Endodermal cell (in vitro differentiated cells): ENCODE data around the gene UEVLD. TPM values are rescaled to one million over a fixed set of nuclear protein-coding genes. Genes with fewer than 3 reads are reported as not detected.

Experiments
- DNase-seq: peaks from one replicate; pipeline ENCODE4 v3.0.0-alpha.2; 2017
- H3K27ac ChIP-seq: 2 replicates; pipeline ENCODE4 v1.5.1; 2013; ENCODE audit warnings: mild to moderate bottlenecking, low read depth, low read length, moderate library complexity
- H3K27me3 ChIP-seq: 2 replicates; pipeline ENCODE4 v1.6.1; 2013; ENCODE audit warnings: mild to moderate bottlenecking, low read length, moderate library complexity; ENCODE audit not compliant: insufficient read depth, control insufficient read depth, poor library complexity, severe bottlenecking
- H3K36me3 ChIP-seq: 2 replicates; pipeline ENCODE4 v1.7.0; 2013; ENCODE audit warnings: mild to moderate bottlenecking, low read length, moderate library complexity; ENCODE audit not compliant: control insufficient read depth, insufficient read depth
- H3K4me1 ChIP-seq: one replicate; pipeline ENCODE4 v1.7.0; 2013; ENCODE audit warnings: low read length; ENCODE audit not compliant: control insufficient read depth, insufficient read depth
- H3K4me3 ChIP-seq: 2 replicates; pipeline ENCODE4 v1.5.1; 2013; ENCODE audit warnings: mild to moderate bottlenecking, low read length, moderate library complexity
- H3K9ac ChIP-seq: 2 replicates; pipeline ENCODE4 v1.6.1; 2013; ENCODE audit warnings: mild to moderate bottlenecking, low read length, moderate library complexity; ENCODE audit not compliant: poor library complexity, severe bottlenecking; ENCODE audit errors: extremely low read depth
- H3K9me3 ChIP-seq: 2 replicates; pipeline ENCODE4 v1.6.1; 2013; ENCODE audit warnings: mild to moderate bottlenecking, low read length, moderate library complexity; ENCODE audit not compliant: control insufficient read depth
- H3K27ac Mint-ChIP-seq: 2 replicates; pipeline ENCODE4 v1.8.0; 2020; ENCODE audit warnings: mixed read lengths
- H3K27me3 Mint-ChIP-seq: 2 replicates; pipeline ENCODE4 v1.8.0; 2021; ENCODE audit warnings: mild to moderate bottlenecking, mixed read lengths; ENCODE audit not compliant: insufficient read depth
- H3K36me3 Mint-ChIP-seq: 2 replicates; pipeline ENCODE4 v1.8.0; 2020; ENCODE audit warnings: low read depth, mixed read lengths
- H3K4me1 Mint-ChIP-seq: 2 replicates; pipeline ENCODE4 v1.8.0; 2020; ENCODE audit warnings: mixed read lengths
- H3K4me3 Mint-ChIP-seq: 2 replicates; pipeline ENCODE4 v1.8.0; 2020; ENCODE audit warnings: mild to moderate bottlenecking, moderate library complexity, mixed read lengths
- H3K9me3 Mint-ChIP-seq: 2 replicates; pipeline ENCODE4 v1.8.0; 2020; ENCODE audit warnings: mild to moderate bottlenecking, mixed read lengths
- CTCF ChIP-seq: fragments of 200-600 bp; sonication (generic); conservative IDR thresholded peaks from 2 replicates; pipeline ENCODE4 v1.5.0; 2021; ENCODE audit warnings: antibody characterized with exemption, mild to moderate bottlenecking
- WGBS, 2 experiments: methylation state at CpG; one replicate each; pipeline versions ENCODE4 v1.1.5 to v1.1.7; 2013; ENCODE audit warnings: missing lambda C conversion rate in 2 of 2, mixed read lengths in 1 of 2; ENCODE audit not compliant: insufficient coverage in 1 of 2, insufficient read length in 1 of 2; 5-methylcytosine and 5-hydroxymethylcytosine counted together
- total RNA-seq, 2 donors: library from RNA; stranded (reverse); fragmentation: NEBNext Ultra II Directional in 1 of 2; extraction: Animal tissue kit (Norgen Biotek cat#: 25700) in 1 of 2; gene quantifications; 2 replicates in 1 of 2; 3 replicates in 1 of 2; pipeline ENCODE4 v1.2.1, GENCODE V29; 2021

The UEVLD gene
- total RNA-seq, 2 donors from 2014 or later: 14.4 to 15.0 TPM

GRCh38 chr11:18523084-18523483 is 65.5 kb downstream of the UEVLD start:
- no peaks in the 10 kb centered on the region for H3K9me3 Mint-ChIP-seq
- peaks cover 25% of the 10 kb centered on the region for H3K36me3 Mint-ChIP-seq
- no peak overlapping the region for H3K4me3 ChIP-seq
- 99 to 100% methylated on average over 2 to 3 of the region's 3 CpGs for WGBS, 2 experiments
- DNase-seq: no peak
- H3K4me3 Mint-ChIP-seq: no peak overlapping the region
- H3K27me3 ChIP-seq: no peaks in the 10 kb centered on the region
- no peak overlapping the region for H3K27ac ChIP-seq
- no peak for TF ChIP-seq CTCF
- H3K27ac Mint-ChIP-seq: peak overlapping the region; percentile 15
- H3K36me3 ChIP-seq: peaks cover 13% of the 10 kb centered on the region
- H3K9me3 ChIP-seq: no peaks in the 10 kb centered on the region
- H3K9ac ChIP-seq: no peak overlapping the region
- peaks cover 11% of the 10 kb centered on the region for H3K4me1 Mint-ChIP-seq
- H3K27me3 Mint-ChIP-seq: no peaks in the 10 kb centered on the region
- no peaks in the 10 kb centered on the region for H3K4me1 ChIP-seq

- H3K4me1 ChIP-seq: no peaks in the 10 kb centered on the region
- Mint-ChIP-seq H3K27ac (peak overlapping the region; percentile 18), H3K36me3 (peaks cover 27% of the 10 kb centered on the region), H3K4me3 (no peak overlapping the region), H3K4me1 (peaks cover 8% of the 10 kb centered on the region), H3K9me3 (no peaks in the 10 kb centered on the region), H3K27me3 (no peaks in the 10 kb centered on the region)
- H3K9ac ChIP-seq: no peak overlapping the region
- peak; percentile 45 for DNase-seq
- no peak overlapping the region for H3K4me3 ChIP-seq
- H3K27me3 ChIP-seq: no peaks in the 10 kb centered on the region
- WGBS, 2 experiments: 86 to 87% methylated on average over 4 of the region's 4 CpGs
- H3K36me3 ChIP-seq: peaks cover 20% of the 10 kb centered on the region
- H3K27ac ChIP-seq: no peak overlapping the region
- peak; percentile 60 for TF ChIP-seq CTCF
- H3K9me3 ChIP-seq: no peaks in the 10 kb centered on the region
Observed at GRCh38 chr11:18522388-18522787, 66.1 kb downstream of the UEVLD start.

GRCh38 chr11:18521122-18521521 is 67.4 kb downstream of the UEVLD start:
- no peaks in the 10 kb centered on the region for H3K9me3 ChIP-seq
- H3K27ac Mint-ChIP-seq: no peak overlapping the region
- H3K27me3 Mint-ChIP-seq: no peaks in the 10 kb centered on the region
- H3K9me3 Mint-ChIP-seq: no peaks in the 10 kb centered on the region
- TF ChIP-seq CTCF: no peak
- peaks cover 30% of the 10 kb centered on the region for H3K36me3 Mint-ChIP-seq
- DNase-seq: no peak
- no peak overlapping the region for H3K4me3 ChIP-seq
- H3K36me3 ChIP-seq: peaks cover 23% of the 10 kb centered on the region
- peaks cover 4% of the 10 kb centered on the region for H3K4me1 Mint-ChIP-seq
- no peaks in the 10 kb centered on the region for H3K4me1 ChIP-seq
- H3K4me3 Mint-ChIP-seq: no peak overlapping the region
- no peak overlapping the region for H3K27ac ChIP-seq
- no peak overlapping the region for H3K9ac ChIP-seq
- WGBS, 2 experiments: 98 to 100% methylated on average over 3 of the region's 3 CpGs
- H3K27me3 ChIP-seq: no peaks in the 10 kb centered on the region
